HepG2 (cell line): Measurements from ENCODE around the gene TBC1D20. TPM values are rescaled to one million over a fixed set of nuclear protein-coding genes. Genes with fewer than 3 reads are reported as not detected.

Source experiments
- BATF2 ChIP-seq: sonication (generic); formaldehyde crosslinking; IDR thresholded peaks from 2 replicates; pipeline ENCODE4 v1.8.0; 2022; ENCODE audit warnings: mild to moderate bottlenecking, missing genetic modification reagents, moderate library complexity
- FOXK2 ChIP-seq: fragments of 450-650 bp; IDR thresholded peaks from 2 replicates; pipeline ENCODE4 v1.6.1; 2016
- KMT2A ChIP-seq: sonication (generic); formaldehyde crosslinking; IDR thresholded peaks from 2 replicates; pipeline ENCODE4 v1.4.0; 2020; ENCODE audit warnings: missing genetic modification reagents
- PHF5A ChIP-seq: IDR thresholded peaks from one replicate; pipeline ENCODE4 v1.6.1; 2018; ENCODE audit warnings: low read depth, missing genetic modification reagents; ENCODE audit not compliant: unreplicated experiment
- SATB2 ChIP-seq: sonication (generic); formaldehyde crosslinking; IDR thresholded peaks from 2 replicates; pipeline ENCODE4 v1.5.0; 2020; ENCODE audit warnings: missing genetic modification reagents
- TCF7L2 ChIP-seq: IDR thresholded peaks from 2 replicates; pipeline ENCODE4 v1.6.1; 2011; ENCODE audit warnings: mild to moderate bottlenecking, low read depth, low read length, moderate library complexity
- ZBTB10 ChIP-seq: sonication (generic); formaldehyde crosslinking; IDR thresholded peaks from 2 replicates; pipeline ENCODE4 v1.4.0; 2020; ENCODE audit warnings: missing genetic modification reagents, borderline replicate concordance
- ZBTB38 ChIP-seq: sonication (generic); formaldehyde crosslinking; IDR thresholded peaks from 2 replicates; pipeline ENCODE4 v1.5.1; 2020; ENCODE audit warnings: mild to moderate bottlenecking, missing genetic modification reagents
- ZKSCAN1 ChIP-seq: fragments of 150-350 bp; IDR thresholded peaks from 2 replicates; pipeline ENCODE4 v1.6.1; 2014; ENCODE audit warnings: low read length
- ZNF800 ChIP-seq: sonication (generic); formaldehyde crosslinking; IDR thresholded peaks from 2 replicates; pipeline ENCODE4 v1.4.0; 2020; ENCODE audit warnings: missing genetic modification reagents
- polyA plus RNA-seq, 8 experiments: library from polyadenylated mRNA; depleted of rRNA in 3 of 8; stranded (reverse) in 7 of 8; unstranded in 1 of 8; fragments of >200 nt; fragmentation: Illumina TruSeq in 4 of 8; extraction: Trizol in 4 of 8; gene quantifications; 2 replicates each; pipeline versions ENCODE4 v1.2.1 to v1.2.3, GENCODE V29; 2011 to 2016; ENCODE audit warnings: low read depth in 4 of 8, missing spikeins in 1 of 8, mixed read lengths in 1 of 8; ENCODE audit not compliant: insufficient read depth in 1 of 8
- total RNA-seq, 5 experiments: library from RNA; depleted of rRNA; stranded (reverse); fragments of >200 nt; fragmentation: Illumina TruSeq; extraction: Trizol; gene quantifications; 2 replicates each; pipeline ENCODE4 v1.2.3, GENCODE V29; 2016; ENCODE audit warnings: low read depth in 1 of 5
- TF ChIP-seq, protein P1 (sequence below): sonication (generic); formaldehyde crosslinking; IDR thresholded peaks from 2 replicates; pipeline ENCODE4 v1.5.0; 2020; ENCODE audit warnings: missing genetic modification reagents, mild to moderate bottlenecking, borderline replicate concordance
- TF ChIP-seq, protein P2 (sequence below): sonication (generic); formaldehyde crosslinking; IDR thresholded peaks from 2 replicates; pipeline ENCODE4 v1.4.0; 2020; ENCODE audit warnings: missing genetic modification reagents, borderline replicate concordance
- TF ChIP-seq, protein P3 (sequence below): sonication (generic); formaldehyde crosslinking; IDR thresholded peaks from 2 replicates; pipeline ENCODE4 v1.4.0; 2020; ENCODE audit warnings: missing genetic modification reagents

Gene TBC1D20
- total and polyA plus RNA-seq, 2 of the 13 experiments (the other 11 are each of a cell fraction or from before 2014, with no cell fraction given), result 36.6 to 47.1 TPM

DNA sequence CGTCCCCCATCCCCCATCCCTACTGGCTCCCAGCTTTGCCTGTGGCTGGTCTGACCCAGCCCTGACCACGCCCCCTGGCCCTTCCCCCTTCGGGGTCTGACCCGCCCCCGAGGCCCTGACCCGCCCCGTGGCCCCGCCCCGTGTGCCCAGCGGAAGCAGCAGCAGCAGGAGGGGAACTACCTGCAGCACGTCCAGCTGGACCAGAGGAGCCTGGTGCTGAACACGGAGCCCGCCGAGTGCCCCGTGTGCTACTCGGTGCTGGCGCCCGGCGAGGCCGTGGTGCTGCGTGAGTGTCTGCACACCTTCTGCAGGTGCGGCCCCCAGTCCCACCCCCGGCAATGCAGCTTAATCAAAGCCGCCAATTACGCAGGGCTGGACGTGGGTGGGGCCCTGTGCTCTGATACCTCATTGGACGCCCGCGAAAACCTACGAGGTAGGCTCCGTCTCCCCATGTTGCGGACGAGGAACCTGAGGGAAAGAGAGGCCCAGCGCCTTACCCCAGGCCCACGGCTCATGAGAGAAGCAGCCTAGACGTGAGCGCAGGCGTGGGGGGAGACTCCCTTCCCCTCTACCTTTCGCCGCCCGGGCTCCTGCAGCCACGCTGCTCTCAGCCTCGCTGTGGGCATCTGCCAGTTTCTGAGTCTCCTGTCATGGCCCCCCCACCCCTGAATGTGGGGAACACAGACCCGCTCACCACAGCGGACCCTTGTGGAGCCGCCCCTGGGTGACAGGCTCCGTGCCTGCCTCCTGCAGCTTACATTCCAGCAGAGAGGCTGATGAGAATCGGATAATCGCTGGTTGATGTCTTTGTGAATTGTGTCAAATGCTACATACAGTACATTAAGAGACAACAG lies 41.4 kb downstream of the TBC1D20 start (continued):
- TF ChIP-seq, protein P1, sequence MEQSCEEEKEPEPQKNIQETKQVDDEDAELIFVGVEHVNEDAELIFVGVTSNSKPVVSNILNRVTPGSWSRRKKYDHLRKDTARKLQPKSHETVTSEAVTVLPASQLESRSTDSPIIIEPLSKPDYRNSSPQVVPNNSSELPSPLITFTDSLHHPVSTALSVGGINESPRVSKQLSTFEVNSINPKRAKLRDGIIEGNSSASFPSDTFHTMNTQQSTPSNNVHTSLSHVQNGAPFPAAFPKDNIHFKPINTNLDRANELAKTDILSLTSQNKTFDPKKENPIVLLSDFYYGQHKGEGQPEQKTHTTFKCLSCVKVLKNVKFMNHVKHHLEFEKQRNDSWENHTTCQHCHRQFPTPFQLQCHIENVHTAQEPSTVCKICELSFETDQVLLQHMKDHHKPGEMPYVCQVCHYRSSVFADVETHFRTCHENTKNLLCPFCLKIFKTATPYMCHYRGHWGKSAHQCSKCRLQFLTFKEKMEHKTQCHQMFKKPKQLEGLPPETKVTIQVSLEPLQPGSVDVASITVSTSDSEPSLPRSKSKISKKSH (CRISPR knock-in tag), result peak; percentile 69; the same call in 1 of the 2 replicates
- TF ChIP-seq KMT2A (CRISPR knock-in tag) (no peak), ZKSCAN1 (no peak), ZBTB10 (CRISPR knock-in tag) (no peak), PHF5A (CRISPR knock-in tag) (no peak), FOXK2 (no peak), BATF2 (CRISPR knock-in tag) (no peak), ZNF800 (CRISPR knock-in tag) (no peak), ZBTB38 (CRISPR knock-in tag) (peak; percentile 33; the same call in 1 of the 2 replicates), SATB2 (CRISPR knock-in tag) (no peak), TCF7L2 (no peak)
- TF ChIP-seq, protein P2, sequence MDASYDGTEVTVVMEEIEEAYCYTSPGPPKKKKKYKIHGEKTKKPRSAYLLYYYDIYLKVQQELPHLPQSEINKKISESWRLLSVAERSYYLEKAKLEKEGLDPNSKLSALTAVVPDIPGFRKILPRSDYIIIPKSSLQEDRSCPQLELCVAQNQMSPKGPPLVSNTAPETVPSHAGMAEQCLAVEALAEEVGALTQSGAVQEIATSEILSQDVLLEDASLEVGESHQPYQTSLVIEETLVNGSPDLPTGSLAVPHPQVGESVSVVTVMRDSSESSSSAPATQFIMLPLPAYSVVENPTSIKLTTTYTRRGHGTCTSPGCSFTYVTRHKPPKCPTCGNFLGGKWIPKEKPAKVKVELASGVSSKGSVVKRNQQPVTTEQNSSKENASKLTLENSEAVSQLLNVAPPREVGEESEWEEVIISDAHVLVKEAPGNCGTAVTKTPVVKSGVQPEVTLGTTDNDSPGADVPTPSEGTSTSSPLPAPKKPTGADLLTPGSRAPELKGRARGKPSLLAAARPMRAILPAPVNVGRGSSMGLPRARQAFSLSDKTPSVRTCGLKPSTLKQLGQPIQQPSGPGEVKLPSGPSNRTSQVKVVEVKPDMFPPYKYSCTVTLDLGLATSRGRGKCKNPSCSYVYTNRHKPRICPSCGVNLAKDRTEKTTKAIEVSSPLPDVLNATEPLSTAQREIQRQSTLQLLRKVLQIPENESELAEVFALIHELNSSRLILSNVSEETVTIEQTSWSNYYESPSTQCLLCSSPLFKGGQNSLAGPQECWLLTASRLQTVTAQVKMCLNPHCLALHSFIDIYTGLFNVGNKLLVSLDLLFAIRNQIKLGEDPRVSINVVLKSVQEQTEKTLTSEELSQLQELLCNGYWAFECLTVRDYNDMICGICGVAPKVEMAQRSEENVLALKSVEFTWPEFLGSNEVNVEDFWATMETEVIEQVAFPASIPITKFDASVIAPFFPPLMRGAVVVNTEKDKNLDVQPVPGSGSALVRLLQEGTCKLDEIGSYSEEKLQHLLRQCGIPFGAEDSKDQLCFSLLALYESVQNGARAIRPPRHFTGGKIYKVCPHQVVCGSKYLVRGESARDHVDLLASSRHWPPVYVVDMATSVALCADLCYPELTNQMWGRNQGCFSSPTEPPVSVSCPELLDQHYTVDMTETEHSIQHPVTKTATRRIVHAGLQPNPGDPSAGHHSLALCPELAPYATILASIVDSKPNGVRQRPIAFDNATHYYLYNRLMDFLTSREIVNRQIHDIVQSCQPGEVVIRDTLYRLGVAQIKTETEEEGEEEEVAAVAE (CRISPR knock-in tag), result no peak
- TF ChIP-seq, protein P3, sequence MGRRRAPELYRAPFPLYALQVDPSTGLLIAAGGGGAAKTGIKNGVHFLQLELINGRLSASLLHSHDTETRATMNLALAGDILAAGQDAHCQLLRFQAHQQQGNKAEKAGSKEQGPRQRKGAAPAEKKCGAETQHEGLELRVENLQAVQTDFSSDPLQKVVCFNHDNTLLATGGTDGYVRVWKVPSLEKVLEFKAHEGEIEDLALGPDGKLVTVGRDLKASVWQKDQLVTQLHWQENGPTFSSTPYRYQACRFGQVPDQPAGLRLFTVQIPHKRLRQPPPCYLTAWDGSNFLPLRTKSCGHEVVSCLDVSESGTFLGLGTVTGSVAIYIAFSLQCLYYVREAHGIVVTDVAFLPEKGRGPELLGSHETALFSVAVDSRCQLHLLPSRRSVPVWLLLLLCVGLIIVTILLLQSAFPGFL (CRISPR knock-in tag), result no peak
